Osteocyte (in vitro differentiated cells): ENCODE measurements around the gene KIZ. TPM values are rescaled to one million over a fixed set of nuclear protein-coding genes. Genes with fewer than 3 reads are reported as not detected.

Experiments used
- DNase-seq: peaks from one replicate; pipeline ENCODE4 v3.0.0; 2021; ENCODE audit warnings: mixed read lengths; ENCODE audit not compliant: unreplicated experiment; ENCODE audit errors: extremely low spot score
- H3K27ac Mint-ChIP-seq: one replicate; pipeline ENCODE4 v1.8.0; 2021; ENCODE audit warnings: mild to moderate bottlenecking, mixed read lengths; ENCODE audit not compliant: unreplicated experiment
- H3K27me3 Mint-ChIP-seq: one replicate; pipeline ENCODE4 v1.8.0; 2021; ENCODE audit warnings: mixed read lengths; ENCODE audit not compliant: unreplicated experiment
- H3K36me3 Mint-ChIP-seq: one replicate; pipeline ENCODE4 v1.8.0; 2021; ENCODE audit warnings: mixed read lengths; ENCODE audit not compliant: unreplicated experiment
- H3K4me1 Mint-ChIP-seq: one replicate; pipeline ENCODE4 v1.8.0; 2021; ENCODE audit warnings: mixed read lengths; ENCODE audit not compliant: unreplicated experiment
- H3K4me3 Mint-ChIP-seq: one replicate; pipeline ENCODE4 v1.8.0; 2021; ENCODE audit warnings: mild to moderate bottlenecking, moderate library complexity, mixed read lengths; ENCODE audit not compliant: unreplicated experiment
- H3K9me3 Mint-ChIP-seq: one replicate; pipeline ENCODE4 v1.8.0; 2021; ENCODE audit warnings: mixed read lengths; ENCODE audit not compliant: unreplicated experiment
- total RNA-seq: library from RNA; stranded (reverse); gene quantifications from 2 replicates; pipeline ENCODE4 v1.2.1, GENCODE V29; 2021
- TF ChIP-seq, protein P1 (sequence below): fragments of 200-600 bp; sonication (generic); IDR thresholded peaks from 2 replicates; pipeline ENCODE4 v1.5.0; 2021; ENCODE audit warnings: antibody characterized with exemption, mild to moderate bottlenecking, moderate library complexity

The KIZ gene
- total RNA-seq, 1 donor from 2014 or later, result 21.2 TPM

DNA sequence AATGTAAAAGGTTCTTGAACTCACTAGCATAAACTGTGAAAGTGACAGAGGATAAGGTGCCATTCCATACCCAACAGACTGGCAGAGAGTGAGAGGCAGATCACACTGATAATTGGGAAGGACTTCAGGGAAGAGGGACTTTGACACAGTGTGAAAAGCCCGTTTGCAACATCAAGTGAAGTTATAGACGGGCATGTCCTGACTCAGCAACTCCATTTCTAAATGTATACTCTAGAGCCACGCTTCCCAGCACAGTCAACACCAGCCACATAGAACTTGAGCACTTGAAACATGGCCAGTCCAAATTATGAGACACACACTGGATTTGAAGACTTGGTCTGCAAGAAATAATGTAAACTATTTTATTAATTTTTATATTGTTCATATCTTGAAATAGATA is 131.3 kb downstream of the KIZ start:
- TF ChIP-seq, protein P1, sequence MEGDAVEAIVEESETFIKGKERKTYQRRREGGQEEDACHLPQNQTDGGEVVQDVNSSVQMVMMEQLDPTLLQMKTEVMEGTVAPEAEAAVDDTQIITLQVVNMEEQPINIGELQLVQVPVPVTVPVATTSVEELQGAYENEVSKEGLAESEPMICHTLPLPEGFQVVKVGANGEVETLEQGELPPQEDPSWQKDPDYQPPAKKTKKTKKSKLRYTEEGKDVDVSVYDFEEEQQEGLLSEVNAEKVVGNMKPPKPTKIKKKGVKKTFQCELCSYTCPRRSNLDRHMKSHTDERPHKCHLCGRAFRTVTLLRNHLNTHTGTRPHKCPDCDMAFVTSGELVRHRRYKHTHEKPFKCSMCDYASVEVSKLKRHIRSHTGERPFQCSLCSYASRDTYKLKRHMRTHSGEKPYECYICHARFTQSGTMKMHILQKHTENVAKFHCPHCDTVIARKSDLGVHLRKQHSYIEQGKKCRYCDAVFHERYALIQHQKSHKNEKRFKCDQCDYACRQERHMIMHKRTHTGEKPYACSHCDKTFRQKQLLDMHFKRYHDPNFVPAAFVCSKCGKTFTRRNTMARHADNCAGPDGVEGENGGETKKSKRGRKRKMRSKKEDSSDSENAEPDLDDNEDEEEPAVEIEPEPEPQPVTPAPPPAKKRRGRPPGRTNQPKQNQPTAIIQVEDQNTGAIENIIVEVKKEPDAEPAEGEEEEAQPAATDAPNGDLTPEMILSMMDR, result no peak
- Mint-ChIP-seq H3K27me3 (peaks cover 6% of the 10 kb centered on the region), H3K4me1 (no peaks in the 10 kb centered on the region), H3K27ac (no peak overlapping the region), H3K36me3 (no peaks in the 10 kb centered on the region), H3K4me3 (no peak overlapping the region), H3K9me3 (no peaks in the 10 kb centered on the region)
- no peak for DNase-seq

GRCh38 chr20:21258411-21258810 is 132.5 kb downstream of the KIZ start:
- no peaks in the 10 kb centered on the region for H3K9me3 Mint-ChIP-seq
- no peak overlapping the region for H3K27ac Mint-ChIP-seq
- H3K4me1 Mint-ChIP-seq, result no peaks in the 10 kb centered on the region
- no peak overlapping the region for H3K4me3 Mint-ChIP-seq
- no peaks in the 10 kb centered on the region for H3K36me3 Mint-ChIP-seq
- TF ChIP-seq, protein P1, result no peak
- peaks cover 8% of the 10 kb centered on the region for H3K27me3 Mint-ChIP-seq
- no peak for DNase-seq

DNA sequence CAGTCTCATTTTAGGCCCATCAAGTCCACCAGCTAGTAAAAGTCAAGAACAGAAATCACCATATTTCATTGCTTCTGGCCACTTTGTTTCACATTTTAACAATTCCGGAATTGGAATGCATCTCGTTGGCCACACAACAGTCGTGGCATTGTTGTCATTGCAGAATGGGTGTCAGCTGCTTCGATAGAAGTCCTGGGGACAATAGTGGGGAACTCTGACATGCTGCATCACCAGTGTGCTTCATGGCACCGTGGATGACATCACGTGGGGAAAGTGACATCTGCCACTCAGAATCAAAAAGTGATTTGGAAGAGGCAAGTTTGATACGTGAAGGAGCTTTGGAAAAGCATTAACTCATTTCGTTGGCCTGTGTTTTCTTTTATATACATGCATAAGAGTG is 133.5 kb downstream of the KIZ start:
- Mint-ChIP-seq H3K36me3 (no peaks in the 10 kb centered on the region), H3K4me3 (no peak overlapping the region), H3K27me3 (peaks cover 8% of the 10 kb centered on the region), H3K9me3 (no peaks in the 10 kb centered on the region), H3K4me1 (no peaks in the 10 kb centered on the region), H3K27ac (no peak overlapping the region)
- TF ChIP-seq, protein P1, result no peak
- no peak for DNase-seq

GRCh38 chr20:21262812-21263211 is 136.9 kb downstream of the KIZ start:
- Mint-ChIP-seq H3K27ac (no peak overlapping the region), H3K27me3 (peaks cover 8% of the 10 kb centered on the region), H3K36me3 (no peaks in the 10 kb centered on the region), H3K4me3 (no peak overlapping the region), H3K4me1 (no peaks in the 10 kb centered on the region), H3K9me3 (no peaks in the 10 kb centered on the region)
- TF ChIP-seq, protein P1, result no peak
- DNase-seq, result no peak

GRCh38 chr20:21265261-21266190 is 139.6 kb downstream of the KIZ start:
- TF ChIP-seq, protein P1, result no peak

More at GRCh38 chr20:21265261-21266190, 139.6 kb downstream of the KIZ start:
- H3K27ac Mint-ChIP-seq, result no peak overlapping the region
- no peaks in the 10 kb centered on the region for H3K36me3 Mint-ChIP-seq
- H3K27me3 Mint-ChIP-seq, result peaks cover 7% of the 10 kb centered on the region
- no peak for DNase-seq
- H3K9me3 Mint-ChIP-seq, result no peaks in the 10 kb centered on the region
- no peaks in the 10 kb centered on the region for H3K4me1 Mint-ChIP-seq
- no peak overlapping the region for H3K4me3 Mint-ChIP-seq
